Middle frontal gyrus (tissue), 1 donor: Measurements from ENCODE around the gene IL13RA2.

Experiments used
- DNase-seq: peaks from one replicate; pipeline ENCODE4 v3.0.0-alpha.2; 2015; ENCODE audit warnings: low spot score; ENCODE audit errors: extremely low spot score

IL13RA2 gene

GRCh38 chrX:114997779-114998178 is 19.6 kb downstream of the IL13RA2 start:
- no peak for DNase-seq

- no peak for DNase-seq
Observed at GRCh38 chrX:114985967-114986592, 31.3 kb downstream of the IL13RA2 start.

GRCh38 chrX:114976292-114976691 is 41.1 kb downstream of the IL13RA2 start:
- no peak for DNase-seq

- no peak for DNase-seq
Observed at GRCh38 chrX:114973013-114973412, 44.4 kb downstream of the IL13RA2 start.

GRCh38 chrX:114970806-114971205 is 46.6 kb downstream of the IL13RA2 start:
- DNase-seq = no peak

- no peak for DNase-seq
Observed at GRCh38 chrX:114964374-114964773, 53.0 kb downstream of the IL13RA2 start.

GRCh38 chrX:114962209-114962608 is 55.2 kb downstream of the IL13RA2 start:
- DNase-seq = no peak

- no peak for DNase-seq
Observed at GRCh38 chrX:114959729-114960128, 57.7 kb downstream of the IL13RA2 start.
